ENCODE data around the gene PEX5L.

DNA sequence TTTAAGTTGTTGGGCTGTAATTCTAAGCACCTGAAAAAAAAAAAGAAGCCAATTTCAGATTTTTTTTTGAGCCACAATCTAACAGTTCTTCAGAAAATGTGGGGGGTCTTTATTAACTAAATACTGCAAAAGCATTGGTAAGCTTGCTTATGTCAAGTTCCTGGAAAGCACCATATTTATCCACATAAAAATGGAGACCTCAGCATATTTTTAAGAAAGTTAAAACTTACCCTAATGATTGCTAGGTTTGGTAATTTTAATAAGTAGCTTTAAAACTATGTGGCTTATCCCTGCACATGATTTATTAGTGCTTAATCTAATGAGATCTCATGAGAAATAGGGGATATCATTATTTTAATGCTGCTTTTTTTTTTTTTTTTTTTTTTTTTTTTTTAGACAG is 227.1 kb downstream of the PEX5L start:
- no peak for TF ChIP-seq FOXK2 (IDR thresholded peaks at IDR 0.05)
- no peak for TF ChIP-seq SUZ12 (IDR thresholded peaks at IDR 0.05)
- TF ChIP-seq SP1 (IDR thresholded peaks at IDR 0.05) = no peak
- no peak for TF ChIP-seq HDGF (IDR thresholded peaks at IDR 0.05; ENCODE audit: borderline replicate concordance)
- no peak for TF ChIP-seq FOXM1 (IDR thresholded peaks at IDR 0.05; ENCODE audit: borderline replicate concordance)
- no peak for TF ChIP-seq BHLHE40 (IDR thresholded peaks at IDR 0.05; ENCODE audit: borderline replicate concordance)
- no peak for TF ChIP-seq LEF1 (IDR thresholded peaks at IDR 0.05; ENCODE audit: borderline replicate concordance)
- no peak for TF ChIP-seq NFRKB (IDR thresholded peaks at IDR 0.05)
- TF ChIP-seq TARDBP (IDR thresholded peaks at IDR 0.05) = no peak
- no peak for TF ChIP-seq ZNF384 (IDR thresholded peaks at IDR 0.05)
- TF ChIP-seq FOXA1 (IDR thresholded peaks at IDR 0.05) = no peak
- no peak for TF ChIP-seq CTBP1 (IDR thresholded peaks at IDR 0.05; ENCODE audit: borderline replicate concordance)
- no peak for TF ChIP-seq ARNT (IDR thresholded peaks at IDR 0.05)
- no peak for TF ChIP-seq L3MBTL2 (conservative IDR thresholded peaks at IDR 0.05)

All from HEK293T (cell line).